Hepatocyte (in vitro differentiated cells): Measurements from ENCODE around the gene C1QC. TPM values are rescaled to one million over a fixed set of nuclear protein-coding genes. Genes with fewer than 3 reads are reported as not detected.

Source experiments
- DNase-seq: peaks from one replicate; pipeline ENCODE4 v3.0.0-alpha.2; 2016; ENCODE audit warnings: low spot score
- H2AFZ ChIP-seq: fragments of 200-600 bp; sonication (generic); 2 replicates; pipeline ENCODE4 v1.6.0; 2016; ENCODE audit warnings: antibody characterized with exemption, mild to moderate bottlenecking
- H3K27ac ChIP-seq: fragments of 200-600 bp; sonication (generic); 2 replicates; pipeline ENCODE4 v1.5.1; 2016; ENCODE audit warnings: mild to moderate bottlenecking
- H3K27me3 ChIP-seq: fragments of 200-600 bp; sonication (generic); 2 replicates; pipeline ENCODE4 v1.6.1; 2016
- H3K36me3 ChIP-seq: fragments of 200-600 bp; sonication (generic); replicated peaks from 2 replicates; pipeline ENCODE4 v1.5.1; 2016; ENCODE audit warnings: low read depth; ENCODE audit not compliant: insufficient read depth
- H3K4me1 ChIP-seq: fragments of 200-600 bp; sonication (generic); 2 replicates; pipeline ENCODE4 v1.5.1; 2016; ENCODE audit warnings: mild to moderate bottlenecking, moderate library complexity; ENCODE audit not compliant: insufficient read depth
- H3K4me2 ChIP-seq: fragments of 200-600 bp; sonication (generic); 2 replicates; pipeline ENCODE4 v1.6.0; 2016
- H3K4me3 ChIP-seq: fragments of 200-600 bp; sonication (generic); 2 replicates; pipeline ENCODE4 v1.5.1; 2016; ENCODE audit warnings: mild to moderate bottlenecking
- H3K79me2 ChIP-seq: fragments of 200-600 bp; sonication (generic); 2 replicates; pipeline ENCODE4 v1.6.0; 2017; ENCODE audit warnings: mild to moderate bottlenecking
- H3K9me2 ChIP-seq: fragments of 200-600 bp; sonication (generic); replicated peaks from 2 replicates; pipeline ENCODE4 v1.6.0; 2017; ENCODE audit warnings: mild to moderate bottlenecking; ENCODE audit not compliant: insufficient read depth
- H3K9me3 ChIP-seq: fragments of 200-600 bp; sonication (generic); 2 replicates; pipeline ENCODE4 v1.5.1; 2016; ENCODE audit warnings: low read depth, mild to moderate bottlenecking
- H4K20me1 ChIP-seq: fragments of 200-600 bp; sonication (generic); 2 replicates; pipeline ENCODE4 v1.6.0; 2016; ENCODE audit warnings: mild to moderate bottlenecking; ENCODE audit not compliant: insufficient read depth, poor library complexity, severe bottlenecking
- CTCF ChIP-seq: fragments of 200-600 bp; sonication (generic); IDR thresholded peaks from 2 replicates; pipeline ENCODE4 v1.5.1; 2016; ENCODE audit warnings: antibody characterized with exemption, mild to moderate bottlenecking; ENCODE audit not compliant: poor library complexity
- EZH2 ChIP-seq: fragments of 200-600 bp; sonication (generic); IDR thresholded peaks from 2 replicates; pipeline ENCODE4 v1.6.1; 2016; ENCODE audit warnings: antibody characterized with exemption, mild to moderate bottlenecking, borderline replicate concordance
- EZH2phosphoT487 ChIP-seq: fragments of 200-600 bp; sonication (generic); IDR thresholded peaks from one replicate; pipeline ENCODE4 v1.6.1; 2018; ENCODE audit warnings: antibody characterized with exemption, mild to moderate bottlenecking, low read depth, moderate library complexity; ENCODE audit not compliant: unreplicated experiment, severe bottlenecking
- WGBS: methylation state at CpG from one replicate; pipeline ENCODE4 v1.1.6; 2016; ENCODE audit warnings: low lambda C conversion rate; ENCODE audit errors: missing lambda C conversion rate; 5-methylcytosine and 5-hydroxymethylcytosine counted together
- polyA plus RNA-seq: library from polyadenylated mRNA; unstranded; fragments of >200 nt; fragmentation: Nextera tagmentation; extraction: Ambion mirVana; gene quantifications from 2 replicates; pipeline ENCODE4 v1.2.1, GENCODE V29; 2016
- total RNA-seq: library from RNA; depleted of rRNA; stranded (reverse); fragments of >200 nt; gene quantifications from 2 replicates; pipeline ENCODE4 v1.2.3, GENCODE V29; 2014

C1QC gene
- total and polyA plus RNA-seq, 2 experiments from 2014 or later: 4.1 to 9.2 TPM

- DNase-seq: no peak
- no peaks in the 10 kb centered on the region for H4K20me1 ChIP-seq
- H3K4me1 ChIP-seq: no peaks in the 10 kb centered on the region
- H3K36me3 ChIP-seq: no peaks in the 10 kb centered on the region
- H3K27me3 ChIP-seq: peaks cover 30% of the 10 kb centered on the region
- H3K79me2 ChIP-seq: no peaks in the 10 kb centered on the region
- no peak overlapping the region for H3K27ac ChIP-seq
- TF ChIP-seq CTCF: no peak
- H3K4me3 ChIP-seq: no peak overlapping the region
- H3K4me2 ChIP-seq: no peak overlapping the region
- H2AFZ ChIP-seq: no peak overlapping the region
- WGBS: 93% methylated on average over 10 of the region's 10 CpGs
- H3K9me2 ChIP-seq: no peaks in the 10 kb centered on the region
- no peaks in the 10 kb centered on the region for H3K9me3 ChIP-seq
These were observed 9.6 kb upstream of the C1QC start for GRCh38 chr1:22633697-22634463.

GRCh38 chr1:22635436-22635835 lies 8.0 kb upstream of the C1QC start:
- Histone ChIP-seq H3K9me3 (no peaks in the 10 kb centered on the region), H3K27ac (no peak overlapping the region), H3K36me3 (no peaks in the 10 kb centered on the region), H3K4me3 (no peak overlapping the region), H3K79me2 (no peaks in the 10 kb centered on the region), H3K9me2 (no peaks in the 10 kb centered on the region), H3K4me2 (no peak overlapping the region), H2AFZ (no peak overlapping the region), H3K4me1 (no peaks in the 10 kb centered on the region), H4K20me1 (no peaks in the 10 kb centered on the region), H3K27me3 (peaks cover 18% of the 10 kb centered on the region)
- no peak for DNase-seq
- 75% methylated on average over 7 of the region's 7 CpGs for WGBS
- TF ChIP-seq CTCF (no peak), EZH2 (no peak), EZH2phosphoT487 (no peak)

- no peak within 1 kb of the TSS for H3K4me3 ChIP-seq
- H3K27ac ChIP-seq: no peak within 1 kb of the TSS
- TF ChIP-seq EZH2 (no peak), EZH2phosphoT487 (no peak), CTCF (no peak)
- no peak within 1 kb of the TSS for H2AFZ ChIP-seq
- no peaks in the 10 kb centered on the region for H3K4me1 ChIP-seq
- no peaks in the 10 kb centered on the region for H3K9me2 ChIP-seq
- DNase-seq: no peak
- H3K36me3 ChIP-seq: no peaks in the 10 kb centered on the region
- peaks cover 17% of the 10 kb centered on the region for H3K27me3 ChIP-seq
- H3K4me2 ChIP-seq: no peak within 1 kb of the TSS
- H4K20me1 ChIP-seq: no peaks in the 10 kb centered on the region
- no peaks in the 10 kb centered on the region for H3K79me2 ChIP-seq
- no peaks in the 10 kb centered on the region for H3K9me3 ChIP-seq
- WGBS: 77% methylated on average over 5 of the region's 5 CpGs
These were observed 7.1 kb upstream of the C1QC start, which contains the start of gene C1QA for GRCh38 chr1:22636353-22636752. Gene C1QA (plus strand): TSS chr1:22636628. CDS start chr1:22637617, 989 bp downstream.
